Measurements from ENCODE around the gene LHX3.

DNA sequence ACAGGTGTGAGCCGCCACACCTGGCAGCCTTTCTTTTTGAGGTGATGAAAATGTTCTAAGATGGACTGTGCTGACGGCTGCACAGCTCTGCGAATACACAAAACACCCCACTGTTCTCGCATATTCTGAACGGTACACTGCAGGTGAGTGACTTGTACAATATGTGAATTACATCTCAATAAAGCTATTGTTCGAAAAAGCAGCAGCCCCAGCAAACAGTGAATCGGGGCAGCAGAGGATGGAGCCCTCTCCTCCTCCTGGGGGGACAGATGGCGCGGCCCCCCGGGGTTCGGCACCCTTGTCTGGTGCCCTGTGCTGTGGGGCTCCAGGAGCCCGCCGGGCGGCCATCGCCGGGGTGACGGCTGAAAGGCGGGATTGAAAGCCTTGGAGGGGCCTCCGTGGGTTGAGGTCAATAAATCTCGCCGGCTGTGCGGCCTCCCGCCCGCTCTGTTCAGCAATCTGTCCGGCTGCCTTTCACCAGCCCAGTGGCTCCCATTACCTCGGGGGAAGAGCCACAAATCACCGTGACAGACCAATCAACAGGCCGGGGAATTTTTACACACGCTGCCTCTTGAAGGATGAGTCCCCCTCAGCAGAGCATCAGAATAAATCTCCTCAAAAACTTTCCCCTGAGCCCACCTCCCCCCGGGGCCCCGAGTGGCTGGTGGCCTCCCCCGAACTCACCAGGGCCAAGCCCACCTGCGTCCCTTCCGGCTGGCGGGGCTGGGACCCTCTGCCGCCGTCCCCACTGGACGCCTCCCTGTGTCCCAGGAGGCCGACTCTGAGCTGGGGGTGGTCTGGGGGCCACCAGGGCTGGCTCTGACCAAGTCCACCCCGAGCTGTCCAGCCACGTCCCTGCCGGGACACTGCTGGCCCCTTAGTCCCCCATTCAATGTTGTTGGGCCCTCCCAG is 48.5 kb downstream of the LHX3 start:
- TF ChIP-seq, protein P1, sequence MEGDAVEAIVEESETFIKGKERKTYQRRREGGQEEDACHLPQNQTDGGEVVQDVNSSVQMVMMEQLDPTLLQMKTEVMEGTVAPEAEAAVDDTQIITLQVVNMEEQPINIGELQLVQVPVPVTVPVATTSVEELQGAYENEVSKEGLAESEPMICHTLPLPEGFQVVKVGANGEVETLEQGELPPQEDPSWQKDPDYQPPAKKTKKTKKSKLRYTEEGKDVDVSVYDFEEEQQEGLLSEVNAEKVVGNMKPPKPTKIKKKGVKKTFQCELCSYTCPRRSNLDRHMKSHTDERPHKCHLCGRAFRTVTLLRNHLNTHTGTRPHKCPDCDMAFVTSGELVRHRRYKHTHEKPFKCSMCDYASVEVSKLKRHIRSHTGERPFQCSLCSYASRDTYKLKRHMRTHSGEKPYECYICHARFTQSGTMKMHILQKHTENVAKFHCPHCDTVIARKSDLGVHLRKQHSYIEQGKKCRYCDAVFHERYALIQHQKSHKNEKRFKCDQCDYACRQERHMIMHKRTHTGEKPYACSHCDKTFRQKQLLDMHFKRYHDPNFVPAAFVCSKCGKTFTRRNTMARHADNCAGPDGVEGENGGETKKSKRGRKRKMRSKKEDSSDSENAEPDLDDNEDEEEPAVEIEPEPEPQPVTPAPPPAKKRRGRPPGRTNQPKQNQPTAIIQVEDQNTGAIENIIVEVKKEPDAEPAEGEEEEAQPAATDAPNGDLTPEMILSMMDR (IDR thresholded peaks at IDR 0.05; ENCODE audit: poor library complexity, severe bottlenecking) = no peak
- TF ChIP-seq, protein P2, sequence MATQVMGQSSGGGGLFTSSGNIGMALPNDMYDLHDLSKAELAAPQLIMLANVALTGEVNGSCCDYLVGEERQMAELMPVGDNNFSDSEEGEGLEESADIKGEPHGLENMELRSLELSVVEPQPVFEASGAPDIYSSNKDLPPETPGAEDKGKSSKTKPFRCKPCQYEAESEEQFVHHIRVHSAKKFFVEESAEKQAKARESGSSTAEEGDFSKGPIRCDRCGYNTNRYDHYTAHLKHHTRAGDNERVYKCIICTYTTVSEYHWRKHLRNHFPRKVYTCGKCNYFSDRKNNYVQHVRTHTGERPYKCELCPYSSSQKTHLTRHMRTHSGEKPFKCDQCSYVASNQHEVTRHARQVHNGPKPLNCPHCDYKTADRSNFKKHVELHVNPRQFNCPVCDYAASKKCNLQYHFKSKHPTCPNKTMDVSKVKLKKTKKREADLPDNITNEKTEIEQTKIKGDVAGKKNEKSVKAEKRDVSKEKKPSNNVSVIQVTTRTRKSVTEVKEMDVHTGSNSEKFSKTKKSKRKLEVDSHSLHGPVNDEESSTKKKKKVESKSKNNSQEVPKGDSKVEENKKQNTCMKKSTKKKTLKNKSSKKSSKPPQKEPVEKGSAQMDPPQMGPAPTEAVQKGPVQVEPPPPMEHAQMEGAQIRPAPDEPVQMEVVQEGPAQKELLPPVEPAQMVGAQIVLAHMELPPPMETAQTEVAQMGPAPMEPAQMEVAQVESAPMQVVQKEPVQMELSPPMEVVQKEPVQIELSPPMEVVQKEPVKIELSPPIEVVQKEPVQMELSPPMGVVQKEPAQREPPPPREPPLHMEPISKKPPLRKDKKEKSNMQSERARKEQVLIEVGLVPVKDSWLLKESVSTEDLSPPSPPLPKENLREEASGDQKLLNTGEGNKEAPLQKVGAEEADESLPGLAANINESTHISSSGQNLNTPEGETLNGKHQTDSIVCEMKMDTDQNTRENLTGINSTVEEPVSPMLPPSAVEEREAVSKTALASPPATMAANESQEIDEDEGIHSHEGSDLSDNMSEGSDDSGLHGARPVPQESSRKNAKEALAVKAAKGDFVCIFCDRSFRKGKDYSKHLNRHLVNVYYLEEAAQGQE (IDR thresholded peaks at IDR 0.05; ENCODE audit: borderline replicate concordance) = no peak
- TF ChIP-seq POLR2AphosphoS5 (IDR thresholded peaks at IDR 0.05) = no peak
- no peak for TF ChIP-seq EZH2 (IDR thresholded peaks at IDR 0.05; ENCODE audit: borderline replicate concordance, insufficient read depth, low read length, poor library complexity, severe bottlenecking)
- TF ChIP-seq RAD21 (conservative IDR thresholded peaks at IDR 0.05) = no peak
- TF ChIP-seq TAF1 (IDR thresholded peaks at IDR 0.05; ENCODE audit: low read depth) = no peak
